HL-60 (cell line): Measurements from ENCODE around the gene DHRS2.

Experiments used
- DNase-seq, 2 experiments: peaks; one replicate each; pipeline ENCODE4 v3.0.0-alpha.2; 2010 to 2020; ENCODE audit warnings: low read depth in 1 of 2, low spot score in 1 of 2
- H3K27ac ChIP-seq: fragments of 250-450 bp; sonication (Bioruptor Pico); replicated peaks from 2 replicates; pipeline ENCODE4 v1.5.1; 2020; ENCODE audit warnings: mild to moderate bottlenecking, moderate library complexity
- H3K27me3 ChIP-seq: fragments of 250-450 bp; sonication (Bioruptor Pico); 2 replicates; pipeline ENCODE4 v1.5.1; 2021; ENCODE audit warnings: mild to moderate bottlenecking, moderate library complexity; ENCODE audit not compliant: insufficient read depth, poor library complexity, severe bottlenecking
- H3K4me3 ChIP-seq: replicated peaks from 2 replicates; pipeline ENCODE4 v1.5.1; 2011; ENCODE audit warnings: mild to moderate bottlenecking, control low read depth, low read length; ENCODE audit not compliant: insufficient read depth
- CTCF ChIP-seq: IDR thresholded peaks from one replicate; pipeline ENCODE4 v1.5.1; 2011; ENCODE audit warnings: low read length, control low read depth, inconsistent platforms; ENCODE audit not compliant: insufficient read depth
- GABPA ChIP-seq: IDR thresholded peaks from 2 replicates; pipeline ENCODE4 v1.6.1; 2012; ENCODE audit warnings: low read depth
- POLR2AphosphoS5 ChIP-seq: IDR thresholded peaks from 2 replicates; pipeline ENCODE4 v1.6.1; 2012; ENCODE audit warnings: low read depth
- REST ChIP-seq: IDR thresholded peaks from 2 replicates; pipeline ENCODE4 v1.6.1; 2012; ENCODE audit warnings: low read depth; ENCODE audit not compliant: insufficient replicate concordance
- SPI1 ChIP-seq: IDR thresholded peaks from 2 replicates; pipeline ENCODE4 v1.6.1; 2012; ENCODE audit warnings: low read depth, mild to moderate bottlenecking, borderline replicate concordance

Gene DHRS2

GRCh38 chr14:23631234-23631633, 4.9 kb upstream of the DHRS2 start:
- TF ChIP-seq REST (no peak), POLR2AphosphoS5 (no peak), GABPA (no peak), SPI1 (no peak), CTCF (no peak)
- Histone ChIP-seq H3K27ac (no peak overlapping the region), H3K27me3 (no peaks in the 10 kb centered on the region), H3K4me3 (no peak overlapping the region)
- DNase-seq = no peak

- no peaks in the 10 kb centered on the region for H3K27me3 ChIP-seq
- H3K4me3 ChIP-seq = no peak overlapping the region
- DNase-seq = peak; percentile 26 to 53
- no peak overlapping the region for H3K27ac ChIP-seq
- TF ChIP-seq CTCF = peak; percentile 95
- no peak for TF ChIP-seq GABPA
These were observed 4.3 kb upstream of the DHRS2 start for GRCh38 chr14:23631702-23632460.

- Histone ChIP-seq H3K4me3 (no peak overlapping the region), H3K27me3 (no peaks in the 10 kb centered on the region), H3K27ac (no peak overlapping the region)
- DNase-seq = no peak
- TF ChIP-seq SPI1 (no peak), POLR2AphosphoS5 (no peak), GABPA (no peak), CTCF (no peak), REST (no peak)
These were observed 3.6 kb upstream of the DHRS2 start for GRCh38 chr14:23632461-23633159.
